GM13977 (cell line): ENCODE measurements around the gene JMJD7.

Experiments used
- DNase-seq: peaks from one replicate; pipeline ENCODE4 v3.0.0; 2012; ENCODE audit warnings: low spot score
- in situ Hi-C: fragments of 300-500 bp; cut with MboI; formaldehyde crosslinking; loops from one replicate; pipeline ENCODE4 v1.12.0; 2022; ENCODE audit warnings: low sequenced_read_pairs, low pct_unique_long_range_greater_than_20kb, mixed read lengths, inconsistent platforms; ENCODE audit not compliant: unreplicated experiment
- TF ChIP-seq, protein P1 (sequence below): IDR thresholded peaks from 2 replicates; pipeline ENCODE4 v1.5.1; 2012; ENCODE audit warnings: mild to moderate bottlenecking, control low read depth; ENCODE audit not compliant: insufficient read depth; ENCODE audit errors: extremely low read depth, missing control alignments

JMJD7 gene

DNA sequence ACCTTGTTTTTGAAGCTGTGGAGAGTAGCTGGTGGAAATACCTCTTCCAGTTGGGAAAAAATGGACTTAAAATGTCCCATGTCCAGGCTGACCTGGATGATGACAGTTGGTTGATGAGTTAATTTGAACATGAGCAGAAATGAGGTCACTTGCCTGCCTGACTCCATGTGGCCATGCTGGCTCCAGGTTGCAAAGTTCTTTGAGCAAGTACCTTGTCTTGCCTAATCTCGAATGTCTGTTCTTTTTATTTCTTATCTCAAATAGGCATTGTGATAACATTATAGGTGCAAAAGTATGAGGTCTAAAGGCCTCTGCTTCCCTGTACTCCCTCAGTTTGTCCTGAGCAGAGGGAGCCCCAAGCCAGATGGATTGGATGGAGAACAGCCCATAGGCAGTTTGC, 44.6 kb upstream of the JMJD7 start:
- no peak for DNase-seq
- in situ Hi-C loops = no loop called here
- TF ChIP-seq, protein P1, sequence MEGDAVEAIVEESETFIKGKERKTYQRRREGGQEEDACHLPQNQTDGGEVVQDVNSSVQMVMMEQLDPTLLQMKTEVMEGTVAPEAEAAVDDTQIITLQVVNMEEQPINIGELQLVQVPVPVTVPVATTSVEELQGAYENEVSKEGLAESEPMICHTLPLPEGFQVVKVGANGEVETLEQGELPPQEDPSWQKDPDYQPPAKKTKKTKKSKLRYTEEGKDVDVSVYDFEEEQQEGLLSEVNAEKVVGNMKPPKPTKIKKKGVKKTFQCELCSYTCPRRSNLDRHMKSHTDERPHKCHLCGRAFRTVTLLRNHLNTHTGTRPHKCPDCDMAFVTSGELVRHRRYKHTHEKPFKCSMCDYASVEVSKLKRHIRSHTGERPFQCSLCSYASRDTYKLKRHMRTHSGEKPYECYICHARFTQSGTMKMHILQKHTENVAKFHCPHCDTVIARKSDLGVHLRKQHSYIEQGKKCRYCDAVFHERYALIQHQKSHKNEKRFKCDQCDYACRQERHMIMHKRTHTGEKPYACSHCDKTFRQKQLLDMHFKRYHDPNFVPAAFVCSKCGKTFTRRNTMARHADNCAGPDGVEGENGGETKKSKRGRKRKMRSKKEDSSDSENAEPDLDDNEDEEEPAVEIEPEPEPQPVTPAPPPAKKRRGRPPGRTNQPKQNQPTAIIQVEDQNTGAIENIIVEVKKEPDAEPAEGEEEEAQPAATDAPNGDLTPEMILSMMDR = no peak

DNA sequence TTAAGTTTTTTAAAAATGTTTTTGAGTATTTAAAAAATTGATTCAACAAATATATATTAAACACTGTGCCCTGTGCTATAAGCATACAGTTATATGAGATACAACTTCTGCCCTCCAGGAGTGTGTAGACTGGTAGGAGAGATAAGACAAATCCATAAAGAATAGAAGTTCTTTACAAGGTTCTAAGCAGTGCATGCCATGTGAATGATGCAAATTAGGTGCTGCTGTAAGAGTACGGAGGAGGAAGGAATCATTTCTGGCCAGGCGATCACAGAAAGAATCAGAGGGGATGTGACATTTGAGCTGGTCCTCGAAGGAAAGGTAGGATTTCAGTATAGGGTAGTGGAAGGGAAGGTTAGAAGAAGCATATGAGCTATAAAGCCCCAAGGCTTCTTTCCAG, 39.6 kb upstream of the JMJD7 start:
- in situ Hi-C loops = no loop called here
- TF ChIP-seq, protein P1 = no peak
- no peak for DNase-seq

DNA sequence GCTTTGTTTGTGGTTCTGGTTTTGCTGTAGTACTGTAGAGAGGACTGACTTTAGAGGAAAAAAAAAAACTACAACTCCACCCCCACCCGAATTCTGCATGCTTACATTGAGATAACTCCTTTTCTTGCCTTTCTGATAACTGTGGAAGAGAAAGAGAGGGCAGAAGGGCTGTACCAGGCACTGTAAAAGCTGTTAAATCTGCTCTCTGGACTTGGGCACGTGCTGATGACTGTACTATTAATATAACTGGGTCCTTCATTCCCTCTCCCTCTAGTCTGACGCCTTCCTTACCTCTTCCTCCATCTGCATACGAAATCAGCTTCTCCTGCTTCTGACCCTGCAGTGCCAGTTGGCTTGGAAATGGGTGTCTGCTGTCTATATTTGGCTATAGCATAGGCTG, 38.7 kb upstream of the JMJD7 start:
- no peak for DNase-seq
- TF ChIP-seq, protein P1 = no peak
- in situ Hi-C loops = no loop called here

DNA sequence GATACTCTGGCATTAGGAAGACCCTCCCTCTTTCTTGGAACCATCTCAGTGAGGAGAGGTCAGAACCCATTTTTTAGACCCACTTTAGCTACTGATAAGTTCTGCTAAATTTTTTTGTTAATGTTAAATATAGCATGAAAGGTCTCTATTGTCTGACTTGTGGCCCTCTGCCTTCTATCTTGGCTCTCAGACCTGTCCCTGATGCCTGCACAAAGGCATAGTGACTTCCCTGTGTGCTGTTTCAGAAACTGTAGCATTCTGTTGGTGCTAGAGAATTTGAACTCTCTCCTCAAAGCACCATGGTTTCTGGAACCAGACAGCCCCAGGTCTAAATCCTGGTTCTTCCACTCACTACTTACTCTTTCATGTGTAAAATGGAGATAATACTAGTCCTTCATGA, 38.2 kb upstream of the JMJD7 start:
- in situ Hi-C loops = no loop called here
- no peak for DNase-seq
- TF ChIP-seq, protein P1 = no peak

DNA sequence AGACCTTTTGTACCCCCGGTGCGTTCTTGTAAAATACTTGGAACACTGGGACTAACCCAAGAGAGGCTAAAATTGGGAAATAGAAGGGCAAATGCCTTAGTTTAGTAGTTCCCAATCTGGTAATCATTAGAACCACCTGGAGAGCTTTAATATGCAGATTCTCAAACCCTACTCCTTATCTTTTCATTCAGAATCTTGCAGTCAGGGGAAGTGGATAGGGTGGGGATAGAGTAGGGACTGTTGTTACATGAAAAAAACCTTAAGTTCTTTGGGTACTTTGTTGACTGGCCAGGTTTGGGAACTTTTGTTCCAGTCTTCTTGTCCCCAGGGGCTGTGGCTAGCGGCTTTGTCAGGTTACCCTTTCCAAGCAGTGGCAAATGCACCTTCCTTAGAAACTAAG, 37.7 kb upstream of the JMJD7 start:
- in situ Hi-C loops = no loop called here
- TF ChIP-seq, protein P1 = no peak
- DNase-seq = no peak

DNA sequence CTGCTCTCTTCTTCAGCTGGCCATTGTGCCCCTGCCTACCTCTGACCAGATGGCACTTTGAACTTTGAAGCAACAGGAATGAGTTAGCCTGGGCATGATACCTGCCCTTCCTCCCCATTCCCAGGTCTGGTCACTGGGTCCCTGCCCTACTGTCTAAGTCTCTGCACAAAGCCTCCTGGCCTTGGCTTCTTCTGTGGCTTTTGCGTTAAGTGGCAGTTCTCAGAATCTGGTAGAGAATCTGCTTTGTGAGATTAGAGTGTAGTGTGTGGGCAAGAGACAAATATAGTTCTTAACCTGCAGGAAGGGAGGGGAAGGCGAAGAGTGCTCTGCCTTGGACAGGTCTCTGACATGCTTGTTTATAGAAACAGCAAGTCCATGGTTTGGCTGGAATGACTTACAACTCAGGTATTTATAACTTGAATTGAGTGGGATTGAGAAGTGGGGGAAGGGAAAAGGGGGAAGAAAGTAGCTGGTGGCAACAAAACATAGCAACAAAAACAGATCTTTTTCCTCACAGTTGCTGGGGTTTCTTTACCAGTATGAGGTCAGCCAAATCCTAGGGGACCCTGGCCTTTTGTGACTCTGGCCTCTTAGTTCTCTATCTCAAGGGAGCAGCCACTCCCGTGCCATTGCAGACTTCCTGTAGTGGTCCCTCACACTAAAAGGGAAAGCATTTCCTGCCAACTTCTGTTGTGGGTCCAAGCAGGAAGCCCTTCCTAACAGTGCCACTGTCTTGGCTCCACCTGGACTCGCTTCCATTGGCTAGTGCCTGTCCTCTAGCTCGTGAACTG, 36.9 kb upstream of the JMJD7 start:
- in situ Hi-C loops = no loop called here
- DNase-seq = no peak
- TF ChIP-seq, protein P1 = no peak
